Transverse colon (tissue), 4 donors: ENCODE data around the gene NAALADL2. TPM values are rescaled to one million over a fixed set of nuclear protein-coding genes. Genes with fewer than 3 reads are reported as not detected.

Experiments used
- DNase-seq: peaks from one replicate; pipeline ENCODE4 v3.0.0-alpha.2; 2019
- H3K27ac ChIP-seq, 4 donors: fragments of 200-600 bp; sonication (generic); 2 replicates each; pipeline ENCODE4 v1.5.1; 2016 to 2018; ENCODE audit warnings: inconsistent platforms in 4 of 4
- H3K27me3 ChIP-seq: fragments of 200-600 bp; sonication (generic); 2 replicates; pipeline ENCODE4 v1.5.1; 2017; ENCODE audit warnings: inconsistent platforms
- H3K36me3 ChIP-seq, 4 donors: fragments of 200-600 bp; sonication (generic); 2 replicates each; pipeline ENCODE4 v1.5.1; 2017 to 2019; ENCODE audit warnings: inconsistent platforms in 4 of 4
- H3K4me1 ChIP-seq, 4 donors: fragments of 200-600 bp; sonication (generic); 2 replicates each; pipeline ENCODE4 v1.5.1; 2017 to 2020; ENCODE audit warnings: inconsistent platforms in 4 of 4
- H3K4me3 ChIP-seq, 4 donors: fragments of 200-600 bp; sonication (generic); 1 replicate in 1 of 4; 2 replicates in 3 of 4; pipeline versions ENCODE4 v1.5.1 to v1.6.1; 2017 to 2019; ENCODE audit warnings: inconsistent platforms in 4 of 4
- H3K9me3 ChIP-seq, 2 donors: fragments of 200-600 bp; sonication (generic); 2 replicates each; pipeline ENCODE4 v1.5.1; 2017 to 2019; ENCODE audit warnings: inconsistent platforms in 2 of 2
- EP300 ChIP-seq: sonication (generic); formaldehyde crosslinking; IDR thresholded peaks from one replicate; pipeline ENCODE4 v1.6.1; 2017; ENCODE audit warnings: antibody characterized with exemption, low read depth
- POLR2A ChIP-seq: fragments of 450-650 bp; IDR thresholded peaks from one replicate; pipeline ENCODE4 v1.6.1; 2016; ENCODE audit warnings: antibody characterized with exemption, mild to moderate bottlenecking, moderate library complexity
- POLR2AphosphoS5 ChIP-seq, 3 donors: sonication (generic); formaldehyde crosslinking; IDR thresholded peaks; one replicate each; pipeline ENCODE4 v1.6.1; 2016; ENCODE audit warnings: antibody characterized with exemption in 3 of 3
- WGBS, 2 donors: methylation state at CpG; one replicate each; pipeline ENCODE4 v1.1.5; 2018; ENCODE audit warnings: low coverage in 1 of 2; 5-methylcytosine and 5-hydroxymethylcytosine counted together
- in situ Hi-C, 4 donors: fragments of 200-750 bp; cut with MboI; loops; one replicate each; pipeline versions ENCODE4 v1.15.0 to v1.15.1; 2017; ENCODE audit warnings: low sequenced_read_pairs in 3 of 4, low pct_ligation_motif_present in 1 of 4, low pct_unique_long_range_greater_than_20kb in 1 of 4
- intact Hi-C: fragments of 100-400 bp; cut with DNase I; formaldehyde crosslinking; loops from one replicate; pipeline ENCODE4 v1.15.1; 2023; ENCODE audit warnings: low total_unique reads
- total RNA-seq, 4 donors: library from RNA; depleted of rRNA; stranded (reverse); fragments of >200 nt; gene quantifications; one replicate each; pipeline ENCODE4 v1.1.0, GENCODE V29; 2016
- TF ChIP-seq, protein P1 (sequence below), 5 experiments: fragments of 200-600 bp in 3 of 5; fragments of 450-650 bp in 2 of 5; sonication (generic) in 3 of 5; IDR thresholded peaks; 1 replicate in 2 of 5; 2 replicates in 3 of 5; pipeline ENCODE4 v1.5.1; 2016 to 2017; ENCODE audit warnings: antibody characterized with exemption in 5 of 5, inconsistent platforms in 3 of 5, mild to moderate bottlenecking in 2 of 5, moderate library complexity in 1 of 5

NAALADL2 gene
- total RNA-seq, 4 donors from 2014 or later, result 10.1 to 22.7 (median 15.1) TPM

DNA sequence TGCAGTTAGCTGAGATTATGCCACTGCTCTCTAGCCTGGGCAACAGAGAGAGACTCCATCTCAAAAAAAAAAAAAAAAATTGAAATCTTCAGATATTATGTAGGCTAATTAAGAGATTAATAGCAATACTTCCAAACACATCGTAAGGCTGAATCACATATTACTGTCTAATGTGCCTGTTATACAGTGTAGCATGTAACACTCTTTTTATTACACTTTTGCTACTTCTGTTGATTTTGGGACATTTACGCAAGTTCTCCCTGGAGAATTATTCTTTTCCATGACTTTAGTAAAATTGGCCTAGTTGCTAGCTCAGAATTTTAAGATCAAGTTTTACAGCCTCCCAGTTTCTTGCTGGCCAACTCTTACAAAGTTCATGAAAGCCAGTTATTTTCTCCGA lies 605.2 kb downstream of the NAALADL2 start:
- TF ChIP-seq EP300 (no peak), POLR2AphosphoS5 (IDR thresholded peaks at IDR 0.05) (no peak), POLR2A (no peak)
- TF ChIP-seq, protein P1, sequence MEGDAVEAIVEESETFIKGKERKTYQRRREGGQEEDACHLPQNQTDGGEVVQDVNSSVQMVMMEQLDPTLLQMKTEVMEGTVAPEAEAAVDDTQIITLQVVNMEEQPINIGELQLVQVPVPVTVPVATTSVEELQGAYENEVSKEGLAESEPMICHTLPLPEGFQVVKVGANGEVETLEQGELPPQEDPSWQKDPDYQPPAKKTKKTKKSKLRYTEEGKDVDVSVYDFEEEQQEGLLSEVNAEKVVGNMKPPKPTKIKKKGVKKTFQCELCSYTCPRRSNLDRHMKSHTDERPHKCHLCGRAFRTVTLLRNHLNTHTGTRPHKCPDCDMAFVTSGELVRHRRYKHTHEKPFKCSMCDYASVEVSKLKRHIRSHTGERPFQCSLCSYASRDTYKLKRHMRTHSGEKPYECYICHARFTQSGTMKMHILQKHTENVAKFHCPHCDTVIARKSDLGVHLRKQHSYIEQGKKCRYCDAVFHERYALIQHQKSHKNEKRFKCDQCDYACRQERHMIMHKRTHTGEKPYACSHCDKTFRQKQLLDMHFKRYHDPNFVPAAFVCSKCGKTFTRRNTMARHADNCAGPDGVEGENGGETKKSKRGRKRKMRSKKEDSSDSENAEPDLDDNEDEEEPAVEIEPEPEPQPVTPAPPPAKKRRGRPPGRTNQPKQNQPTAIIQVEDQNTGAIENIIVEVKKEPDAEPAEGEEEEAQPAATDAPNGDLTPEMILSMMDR (IDR thresholded peaks at IDR 0.05), result no peak
- Histone ChIP-seq H3K27me3 (no peaks in the 10 kb centered on the region), H3K9me3 (no peaks in the 10 kb centered on the region), H3K27ac (no peak overlapping the region), H3K36me3 (no peaks in the 10 kb centered on the region), H3K4me3 (no peak overlapping the region), H3K4me1 (no peaks in the 10 kb centered on the region)
- intact Hi-C loops (no loop called here), in situ Hi-C loops (no loop called here)
- DNase-seq, result no peak
- WGBS, 2 donors, result 83 to 95% methylated on average over 3 of the region's 3 CpGs

DNA sequence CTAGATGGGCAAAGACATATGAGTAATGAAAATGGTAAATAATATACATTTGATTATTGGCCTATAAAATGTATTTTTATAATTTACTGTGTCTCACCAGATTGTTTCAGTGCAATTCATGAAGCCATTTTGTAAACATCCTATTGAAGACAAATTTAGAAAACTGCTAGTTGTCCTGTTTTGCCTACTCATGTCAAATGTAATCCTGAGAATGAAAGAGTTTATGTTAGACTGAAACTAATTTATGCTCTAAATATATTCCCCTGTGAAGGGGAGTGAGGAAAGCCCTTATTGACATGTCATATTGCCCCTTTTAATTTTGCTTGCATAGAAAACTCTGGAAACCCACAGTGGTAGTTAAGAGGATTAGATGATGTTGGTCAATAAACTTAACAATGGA lies 610.0 kb downstream of the NAALADL2 start:
- intact Hi-C loops, result no loop called here
- DNase-seq, result no peak
- Histone ChIP-seq H3K36me3 (no peaks in the 10 kb centered on the region), H3K9me3 (no peaks in the 10 kb centered on the region), H3K27ac (no peak overlapping the region), H3K4me1 (no peaks in the 10 kb centered on the region), H3K27me3 (no peaks in the 10 kb centered on the region), H3K4me3 (no peak overlapping the region)
- in situ Hi-C loops, result no loop called here
- no peak for TF ChIP-seq EP300
- no peak for TF ChIP-seq POLR2AphosphoS5 (IDR thresholded peaks at IDR 0.05)
- TF ChIP-seq, protein P1 (IDR thresholded peaks at IDR 0.05), result no peak
- no peak for TF ChIP-seq POLR2A

DNA sequence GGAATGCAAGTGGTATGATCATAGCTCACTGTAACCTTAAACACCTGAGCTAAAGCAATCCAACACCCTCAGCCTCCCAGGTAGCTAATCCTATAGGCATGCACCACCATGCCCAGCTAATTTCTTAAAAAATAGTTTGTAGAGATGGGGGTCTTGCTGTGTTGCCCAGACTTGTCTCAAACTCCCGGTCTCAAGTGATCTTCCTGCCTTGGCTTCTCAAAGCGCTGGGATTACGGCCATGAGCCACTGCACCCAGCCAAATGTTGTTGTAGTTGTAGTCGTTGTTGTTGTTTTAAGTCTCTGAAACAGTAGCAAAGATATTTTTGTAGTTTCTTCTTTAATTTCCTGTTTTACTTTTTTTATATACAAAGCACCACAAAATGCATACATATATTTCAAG lies 616.6 kb downstream of the NAALADL2 start:
- Histone ChIP-seq H3K27me3 (no peaks in the 10 kb centered on the region), H3K9me3 (no peaks in the 10 kb centered on the region), H3K4me3 (no peak overlapping the region), H3K27ac (no peak overlapping the region), H3K36me3 (no peaks in the 10 kb centered on the region), H3K4me1 (no peaks in the 10 kb centered on the region)
- no peak for DNase-seq
- TF ChIP-seq, protein P1 (IDR thresholded peaks at IDR 0.05), result no peak
- TF ChIP-seq POLR2AphosphoS5 (IDR thresholded peaks at IDR 0.05) (no peak), POLR2A (no peak), EP300 (no peak)
- intact Hi-C loops (no loop called here), in situ Hi-C loops (no loop called here)
- WGBS, 2 donors, result 88 to 90% methylated on average over 4 of the region's 4 CpGs

DNA sequence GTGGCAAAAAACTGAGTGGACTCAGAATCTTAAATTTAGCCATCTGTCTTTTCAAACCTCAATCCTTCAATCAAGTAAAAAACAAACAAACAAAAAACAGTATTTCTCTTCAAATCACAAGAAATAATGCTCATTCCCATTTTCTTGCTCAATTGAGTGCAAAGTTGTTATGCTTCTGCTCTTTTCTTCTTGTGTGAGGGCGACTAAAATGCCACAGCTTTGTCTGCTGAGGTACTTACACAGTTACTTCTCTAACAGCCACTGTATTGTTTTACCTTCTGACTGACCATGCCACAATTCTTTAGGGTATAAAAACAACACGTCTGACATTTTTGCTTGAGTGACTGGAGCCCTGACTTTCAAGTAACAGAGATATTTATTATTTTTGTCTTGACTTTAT lies 617.4 kb downstream of the NAALADL2 start:
- Histone ChIP-seq H3K27ac (no peak overlapping the region), H3K27me3 (no peaks in the 10 kb centered on the region), H3K4me1 (no peaks in the 10 kb centered on the region), H3K9me3 (no peaks in the 10 kb centered on the region), H3K4me3 (no peak overlapping the region), H3K36me3 (no peaks in the 10 kb centered on the region)
- in situ Hi-C loops (no loop called here), intact Hi-C loops (no loop called here)
- no peak for DNase-seq
- no peak for TF ChIP-seq POLR2AphosphoS5 (IDR thresholded peaks at IDR 0.05)
- no peak for TF ChIP-seq EP300
- TF ChIP-seq POLR2A, result no peak
- TF ChIP-seq, protein P1 (IDR thresholded peaks at IDR 0.05), result no peak
- WGBS, 2 donors, result 51 to 56% methylated on average over 2 of the region's 2 CpGs
